Measurements from ENCODE around the gene EML3. TPM values are rescaled to one million over a fixed set of nuclear protein-coding genes. Genes with fewer than 3 reads are reported as not detected.
"Not testable (repeated sequence)": the region's sequence is repeated elsewhere in the genome, so short reads cannot be mapped to it uniquely, and the experiment has no call there.

The EML3 gene
- total RNA-seq, 1 donor from 2014 or later = 29.9 TPM

GRCh38 chr11:62600367-62601121, 12.0 kb downstream of the EML3 start:
- no peak for ATAC-seq
- DNase-seq (ENCODE audit: low spot score) = no peak

GRCh38 chr11:62599901-62600300, 12.7 kb downstream of the EML3 start:
- DNase-seq (ENCODE audit: low spot score) (no peak), ATAC-seq (no peak)

GRCh38 chr11:62599069-62599696, 13.4 kb downstream of the EML3 start:
- DNase-seq (ENCODE audit: low spot score) = peak; percentile 79
- peak; percentile 14 for ATAC-seq

GRCh38 chr11:62595124-62595523, 17.5 kb downstream of the EML3 start:
- ATAC-seq (no peak), DNase-seq (ENCODE audit: low spot score) (no peak)

DNA sequence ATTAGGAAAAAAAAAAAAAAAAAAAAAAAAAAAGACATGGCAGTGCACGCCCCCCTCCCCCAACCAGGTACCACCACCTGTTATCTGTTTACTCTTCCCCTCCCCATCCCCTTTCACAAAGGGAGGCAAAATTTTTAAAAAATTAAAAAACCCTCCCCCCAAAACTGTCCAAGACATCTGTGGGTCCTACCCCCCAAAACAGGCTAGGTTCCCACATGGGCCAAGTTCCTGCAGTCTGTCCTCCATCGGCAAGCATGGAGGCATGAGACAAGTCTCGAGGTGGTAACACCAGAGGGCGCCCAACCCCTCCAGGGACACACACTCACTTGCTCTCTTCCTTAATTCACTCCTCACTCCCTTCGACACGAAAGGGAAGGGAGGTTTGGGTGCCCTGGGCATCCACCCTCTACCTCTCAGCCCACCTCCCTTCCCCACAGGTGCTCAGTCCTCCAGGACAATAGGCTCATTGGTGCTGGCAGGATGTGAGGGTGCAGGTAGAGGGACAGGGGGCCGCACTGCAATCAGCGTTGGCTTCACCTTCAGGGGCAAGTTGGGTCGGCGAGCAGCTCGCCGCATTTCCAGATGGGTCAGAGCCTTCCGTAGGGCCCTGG, 19.0 kb downstream of the EML3 start:
- peak; percentile 71 for DNase-seq (ENCODE audit: low spot score)
- ATAC-seq = peak; percentile 45

DNA sequence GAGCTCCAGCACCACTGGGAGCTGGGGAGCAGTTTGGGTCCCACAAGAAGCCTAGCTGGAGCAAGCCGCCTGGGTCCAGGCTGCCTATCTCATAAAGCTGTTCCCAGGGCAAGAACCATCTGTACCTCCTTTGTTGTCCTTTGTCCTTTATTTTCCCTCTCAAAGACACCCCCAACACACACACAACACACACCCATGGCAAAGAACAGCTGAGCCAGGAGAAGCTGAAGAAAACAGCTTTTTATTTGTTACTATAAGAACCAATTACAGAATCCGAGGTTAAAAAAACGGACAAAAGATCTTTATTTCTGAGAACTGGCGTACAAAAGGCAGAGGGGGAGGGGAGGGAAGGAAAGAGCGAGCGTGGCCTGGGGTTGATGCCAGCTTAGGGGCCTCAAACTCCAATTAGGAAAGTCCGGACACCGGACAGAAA, 19.6 kb downstream of the EML3 start:
- DNase-seq (ENCODE audit: low spot score) (no peak), ATAC-seq (no peak)

GRCh38 chr11:62592146-62592815, 20.3 kb downstream of the EML3 start:
- ATAC-seq (peak; percentile 11), DNase-seq (ENCODE audit: low spot score) (no peak)

DNA sequence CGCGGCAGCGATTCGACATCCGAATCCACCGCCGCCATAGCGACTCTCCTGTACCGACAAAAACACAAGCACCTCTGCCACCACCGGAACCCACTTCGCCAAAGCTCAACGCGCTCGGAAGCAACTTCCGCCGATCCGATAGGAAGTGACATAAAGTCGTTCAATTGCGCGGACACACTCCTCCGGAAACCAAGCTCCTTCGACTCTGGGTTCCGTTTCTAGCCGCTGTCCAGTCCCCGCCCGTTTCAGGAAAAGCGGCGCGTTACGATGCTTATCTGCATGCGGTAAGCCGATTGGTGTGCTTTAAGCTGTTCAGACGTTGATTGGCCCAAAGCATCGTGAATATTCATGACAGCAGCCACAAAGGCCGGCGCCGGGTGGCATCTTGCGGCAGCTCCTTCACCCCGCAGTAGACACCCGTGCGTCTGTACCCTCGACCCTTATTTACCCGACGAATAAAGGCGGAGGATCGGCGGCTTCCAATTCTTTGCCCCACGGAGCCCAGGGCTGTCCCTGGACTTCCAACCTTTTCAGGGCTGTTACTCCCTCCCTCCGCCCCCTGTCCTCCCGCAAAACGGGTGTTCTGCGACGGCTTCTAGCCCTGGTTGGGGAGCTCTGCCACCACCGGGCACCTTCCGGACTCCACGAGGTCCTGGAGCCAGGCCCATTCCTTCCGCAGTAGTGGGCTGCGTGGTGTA, 21.0 kb downstream of the EML3 start, which contains the start of gene TUT1:
Gene TUT1 (minus strand): TSS at position 76 of the 698 bp plus-strand sequence. CDS start 38 bp downstream, at position 38.
- DNase-seq (ENCODE audit: low spot score) (peak; percentile 98), ATAC-seq (peak; percentile 86)

DNA sequence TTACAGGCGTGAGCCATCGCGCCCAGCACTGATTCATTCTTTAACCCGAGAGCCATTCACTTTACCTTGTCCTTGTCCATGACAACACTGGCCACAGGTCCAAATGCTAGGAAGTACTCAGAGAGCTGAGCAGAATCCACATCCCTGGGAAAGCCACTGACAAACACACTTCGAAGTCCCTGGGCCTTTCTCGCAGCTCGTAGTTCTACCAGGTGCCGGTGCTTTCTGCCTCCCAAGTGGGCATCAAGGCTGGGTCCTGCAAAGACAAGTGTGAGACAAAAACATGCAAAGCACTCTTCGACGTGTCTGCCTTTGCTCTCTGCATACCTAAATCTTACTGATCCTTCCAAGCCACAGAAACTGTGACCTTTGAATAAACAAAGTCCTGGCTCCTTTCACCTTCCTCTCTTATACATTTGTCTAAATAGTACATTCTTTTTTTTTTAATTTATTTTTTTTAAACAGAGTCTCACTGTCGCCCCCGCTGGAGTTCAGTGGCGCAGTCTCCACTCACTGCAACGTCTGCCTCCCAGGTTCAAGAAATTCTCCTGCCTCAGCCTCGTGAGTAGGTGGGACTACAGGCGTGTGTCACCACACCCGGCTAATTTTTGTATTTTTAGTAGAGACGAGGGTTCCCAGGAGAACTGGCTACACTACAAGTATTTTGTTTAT, 23.5 kb downstream of the EML3 start:
- ATAC-seq (no peak), DNase-seq (ENCODE audit: low spot score) (no peak)

- not testable (repeated sequence) for DNase-seq (ENCODE audit: low spot score); ATAC-seq
Measured at GRCh38 chr11:62585356-62585755, 27.2 kb downstream of the EML3 start.

DNA sequence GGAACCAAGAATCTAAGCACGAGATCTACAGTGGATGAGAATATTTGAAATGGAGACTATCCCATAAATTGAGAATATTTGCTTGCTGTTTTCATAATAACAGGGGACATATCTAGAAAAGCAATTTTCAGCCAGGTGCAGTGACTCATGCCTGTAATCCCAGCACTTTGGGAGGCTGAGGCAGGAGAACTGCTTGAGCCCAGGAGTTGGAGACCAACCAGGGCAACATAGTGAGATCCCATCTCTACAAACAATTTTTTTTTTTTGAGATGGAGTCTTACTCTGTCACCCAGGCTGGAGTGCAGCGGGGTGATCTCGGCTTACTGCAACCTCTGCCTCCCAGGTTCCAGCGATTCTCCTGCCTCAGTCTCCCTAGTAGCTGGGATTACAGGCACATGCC, 30.8 kb downstream of the EML3 start:
- not testable (repeated sequence) for DNase-seq (ENCODE audit: low spot score); ATAC-seq

- ATAC-seq = peak; percentile 72
- DNase-seq (ENCODE audit: low spot score) = no peak
Measured at GRCh38 chr11:62580959-62581715, 31.4 kb downstream of the EML3 start.

- no peak for DNase-seq (ENCODE audit: low spot score)
- no peak for ATAC-seq
Measured at GRCh38 chr11:62579252-62579651, 33.3 kb downstream of the EML3 start.

DNA sequence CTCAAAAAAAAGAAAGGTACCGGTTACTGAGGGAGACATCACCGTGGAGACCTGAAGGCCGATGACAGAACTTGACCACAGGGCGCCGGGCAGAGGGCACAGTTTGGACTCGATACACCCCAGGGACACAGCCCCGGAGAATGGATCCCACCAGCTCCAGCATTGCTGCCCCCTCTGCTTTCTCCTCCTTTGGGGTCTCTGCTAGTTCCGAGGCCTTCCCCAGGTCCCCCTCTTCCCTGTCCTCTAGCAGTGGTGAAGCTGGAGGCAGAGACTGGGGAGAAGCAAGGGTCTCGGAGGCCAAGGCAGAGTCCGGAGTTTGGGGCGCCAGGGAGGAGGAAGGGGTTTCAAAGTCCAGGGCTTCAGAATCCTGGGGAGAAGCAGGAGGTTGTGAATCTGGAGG, 34.0 kb downstream of the EML3 start:
- no peak for DNase-seq (ENCODE audit: low spot score)
- no peak for ATAC-seq

DNA sequence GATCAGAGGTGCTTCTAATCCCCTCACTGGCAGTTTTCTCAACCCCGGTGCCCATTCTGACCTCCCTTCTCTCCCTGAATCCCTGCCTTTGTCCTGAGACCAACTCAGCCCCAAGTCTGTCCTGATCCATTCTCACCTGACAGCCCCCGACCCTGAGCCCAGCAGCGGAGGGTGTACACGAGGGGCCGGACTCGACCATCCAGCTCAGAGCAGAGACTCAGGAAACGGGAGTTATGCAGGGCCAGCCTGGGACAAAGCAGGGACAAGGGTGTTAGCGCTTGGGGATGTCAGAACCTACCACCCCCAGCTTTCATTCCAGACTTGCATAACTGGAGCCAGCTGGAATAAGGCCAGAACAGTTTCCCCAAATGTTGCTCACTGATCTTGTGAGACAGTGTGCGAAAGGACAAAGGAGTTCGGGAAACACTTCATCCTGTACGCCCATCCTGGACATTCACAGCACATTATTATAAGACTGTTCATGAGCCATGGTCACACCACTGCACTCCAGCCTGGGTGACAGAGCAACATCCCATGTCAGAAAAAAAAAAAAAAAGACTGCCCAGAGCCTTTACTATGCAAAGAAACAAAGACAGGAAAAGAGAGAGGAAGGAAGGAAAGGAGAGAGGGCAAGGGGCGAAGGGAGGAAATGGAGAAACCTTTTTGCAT, 35.4 kb downstream of the EML3 start:
- DNase-seq (ENCODE audit: low spot score) = no peak
- no peak for ATAC-seq

DNA sequence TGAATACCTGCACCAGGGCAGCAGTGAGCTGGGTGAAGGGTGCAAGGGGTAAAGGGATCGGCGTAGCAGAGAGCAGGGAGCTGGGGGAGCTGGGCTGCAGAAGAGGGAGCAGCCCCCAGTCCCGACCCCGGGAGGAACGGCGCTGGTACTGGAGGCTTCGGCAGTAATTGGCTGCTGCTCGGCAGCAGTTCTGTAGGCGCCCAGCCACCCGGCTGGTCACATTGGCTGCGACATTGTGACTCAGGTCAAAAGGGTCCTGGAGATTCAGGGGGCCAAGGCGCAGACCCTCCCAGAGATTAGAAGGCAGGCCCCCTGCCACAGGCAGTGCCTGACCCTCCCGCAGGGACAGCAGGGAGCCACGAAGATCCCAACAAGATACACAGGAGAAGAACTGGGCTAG, 36.7 kb downstream of the EML3 start:
- ATAC-seq (no peak), DNase-seq (ENCODE audit: low spot score) (no peak)

- DNase-seq (ENCODE audit: low spot score) = peak; percentile 61
- peak; percentile 2 for ATAC-seq
Measured at GRCh38 chr11:62575156-62575555, 37.4 kb downstream of the EML3 start.

- ATAC-seq = peak; percentile 31
- peak; percentile 61 for DNase-seq (ENCODE audit: low spot score)
Measured at GRCh38 chr11:62574363-62575071, 38.1 kb downstream of the EML3 start.

Data from left lobe of liver (tissue), 2 donors.